AG04449 (cell line): ENCODE measurements around the gene VAV2.

ENCODE experiments used
- CTCF ChIA-PET: fragments of 350-600 bp; formaldehyde crosslinking; extraction: SDS; loops from one replicate; lab custom pipeline; 2021; ENCODE audit warnings: antibody characterized with exemption; lab: Yijun Ruan, JAX
- POLR2A ChIA-PET: fragments of 400-600, 350-600 bp; formaldehyde crosslinking; extraction: SDS; loops from one replicate; lab custom pipeline; 2020; ENCODE audit warnings: antibody characterized with exemption, inconsistent platforms; lab: Yijun Ruan, JAX
- DNase-seq: peaks from one replicate; pipeline ENCODE4 v3.0.0-alpha.2; 2010; ENCODE audit warnings: low read depth, low spot score
- H3K4me3 ChIP-seq: 2 replicates; pipeline ENCODE4 v1.5.1; 2011; ENCODE audit warnings: low read depth, mild to moderate bottlenecking, control low read depth, low read length
- TF ChIP-seq, protein P1 (sequence below): IDR thresholded peaks from one replicate; pipeline ENCODE4 v1.5.1; 2011; ENCODE audit warnings: mild to moderate bottlenecking, moderate library complexity, low read length, control low read depth, inconsistent platforms; ENCODE audit not compliant: insufficient read depth; ENCODE audit errors: missing control alignments

The VAV2 gene

DNA sequence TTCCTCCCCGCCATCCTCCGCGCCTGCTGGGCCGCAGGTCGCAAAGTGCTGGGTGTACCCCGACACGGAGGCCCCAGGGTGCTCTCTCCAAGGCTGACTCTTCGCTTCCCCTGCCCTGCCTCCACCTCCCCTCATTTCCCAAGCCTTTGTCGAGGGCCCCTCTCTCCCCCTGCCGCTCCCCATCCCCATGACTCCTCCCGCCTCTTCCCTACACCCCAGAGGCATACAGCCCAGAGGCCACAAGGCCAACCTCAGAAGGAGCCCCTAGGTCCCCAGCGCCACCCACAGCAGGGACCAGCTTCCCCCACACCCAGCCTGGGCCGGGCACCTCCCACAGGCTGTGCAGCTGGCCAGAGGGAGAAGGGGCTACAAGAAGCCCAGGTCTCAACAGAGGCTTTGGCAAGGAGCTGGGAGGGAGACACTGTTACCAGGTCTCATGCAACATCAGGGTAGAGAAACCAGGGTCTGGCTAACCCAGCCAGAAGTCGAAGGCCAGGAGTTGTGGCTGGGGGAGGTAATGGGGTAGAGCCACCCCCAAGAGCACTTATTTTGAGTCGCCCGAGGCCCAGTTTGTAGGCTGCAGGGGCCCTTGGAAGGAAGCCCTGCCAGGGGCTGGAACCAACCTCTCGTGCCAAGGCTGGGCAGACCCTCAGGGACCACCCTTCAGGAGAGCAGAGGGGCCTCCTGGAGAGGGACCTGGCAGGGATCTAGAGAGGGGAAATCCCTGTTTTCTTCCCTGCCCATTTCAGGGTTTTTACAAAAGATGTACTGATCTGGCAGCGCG lies 229.4 kb downstream of the VAV2 start:
- TF ChIP-seq, protein P1, sequence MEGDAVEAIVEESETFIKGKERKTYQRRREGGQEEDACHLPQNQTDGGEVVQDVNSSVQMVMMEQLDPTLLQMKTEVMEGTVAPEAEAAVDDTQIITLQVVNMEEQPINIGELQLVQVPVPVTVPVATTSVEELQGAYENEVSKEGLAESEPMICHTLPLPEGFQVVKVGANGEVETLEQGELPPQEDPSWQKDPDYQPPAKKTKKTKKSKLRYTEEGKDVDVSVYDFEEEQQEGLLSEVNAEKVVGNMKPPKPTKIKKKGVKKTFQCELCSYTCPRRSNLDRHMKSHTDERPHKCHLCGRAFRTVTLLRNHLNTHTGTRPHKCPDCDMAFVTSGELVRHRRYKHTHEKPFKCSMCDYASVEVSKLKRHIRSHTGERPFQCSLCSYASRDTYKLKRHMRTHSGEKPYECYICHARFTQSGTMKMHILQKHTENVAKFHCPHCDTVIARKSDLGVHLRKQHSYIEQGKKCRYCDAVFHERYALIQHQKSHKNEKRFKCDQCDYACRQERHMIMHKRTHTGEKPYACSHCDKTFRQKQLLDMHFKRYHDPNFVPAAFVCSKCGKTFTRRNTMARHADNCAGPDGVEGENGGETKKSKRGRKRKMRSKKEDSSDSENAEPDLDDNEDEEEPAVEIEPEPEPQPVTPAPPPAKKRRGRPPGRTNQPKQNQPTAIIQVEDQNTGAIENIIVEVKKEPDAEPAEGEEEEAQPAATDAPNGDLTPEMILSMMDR = no peak
- CTCF ChIA-PET = no interaction called here
- no peak for DNase-seq
- no peak overlapping the region for H3K4me3 ChIP-seq
- POLR2A ChIA-PET = no interaction called here

DNA sequence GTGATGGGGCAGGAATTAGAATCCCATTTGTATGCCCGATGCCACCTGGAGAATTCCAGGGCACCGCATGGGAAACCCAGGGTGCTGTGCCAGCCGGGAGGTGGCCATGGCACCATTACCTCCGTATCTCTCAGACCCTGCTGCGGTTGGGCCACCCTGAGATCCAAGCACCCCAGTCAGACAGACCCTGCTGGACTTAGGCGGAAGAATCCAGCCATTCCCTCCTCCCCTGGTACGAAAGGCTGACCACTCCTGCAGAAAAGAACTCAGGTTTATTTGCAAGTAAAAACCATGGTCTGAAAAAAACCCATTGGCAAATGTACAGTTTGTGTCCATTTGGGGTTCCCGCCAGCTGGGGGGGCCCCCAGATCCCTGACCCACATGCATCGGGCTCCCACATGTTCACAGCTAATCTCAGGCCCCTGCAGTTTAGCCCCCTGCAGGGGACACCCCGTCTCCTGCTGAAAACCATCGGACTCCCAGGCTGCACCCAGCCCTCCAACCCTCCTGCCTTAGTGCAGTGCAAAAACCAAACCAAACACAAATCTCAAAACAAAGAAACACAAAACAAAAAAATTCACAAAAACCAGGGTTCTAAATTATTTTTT lies 230.4 kb downstream of the VAV2 start:
- DNase-seq = no peak
- TF ChIP-seq, protein P1 = no peak
- ChIA-PET CTCF (interaction anchor here (1.4 to 2.2 kb wide), 2 partner anchors 14 to 21 kb away, joined by 3 to 8 read pairs; no protein-coding TSS in a partner anchor), POLR2A (no interaction called here)
- no peak overlapping the region for H3K4me3 ChIP-seq

DNA sequence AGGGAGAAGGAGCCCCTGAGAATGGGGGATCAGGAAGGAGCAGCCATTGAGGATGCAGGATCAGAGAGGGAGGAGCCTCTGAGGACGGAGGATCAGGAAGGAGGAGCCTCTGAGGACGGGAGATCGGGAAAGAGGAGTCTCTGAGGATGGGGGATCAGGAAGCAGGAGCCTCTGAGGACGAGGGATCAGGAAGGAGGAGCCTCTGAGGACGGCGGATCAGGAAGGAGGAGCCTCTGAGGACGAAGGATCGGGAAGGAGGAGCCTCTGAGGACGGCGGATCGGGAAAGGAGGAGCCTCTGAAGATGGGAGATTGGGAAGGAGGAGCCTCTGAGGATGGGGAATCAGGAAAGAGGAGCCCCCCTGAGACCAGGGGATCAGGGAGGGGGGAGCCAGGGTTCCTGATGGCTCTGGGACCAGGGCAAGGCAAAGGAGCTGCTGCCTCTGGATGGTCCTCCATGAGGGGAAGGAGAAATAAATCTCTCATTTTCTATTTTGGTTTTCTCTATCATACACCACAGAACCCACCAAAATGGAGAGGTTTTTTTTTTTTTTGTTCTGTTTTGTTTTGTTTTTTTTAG lies 231.3 kb downstream of the VAV2 start:
- CTCF ChIA-PET = interaction anchor here (0.6 to 2.2 kb wide), 3 partner anchors 13 to 22 kb away, joined by 3 to 8 read pairs (median 3); no protein-coding TSS in a partner anchor
- POLR2A ChIA-PET = no interaction called here
- DNase-seq = no peak
- no peak overlapping the region for H3K4me3 ChIP-seq
- TF ChIP-seq, protein P1 = no peak

DNA sequence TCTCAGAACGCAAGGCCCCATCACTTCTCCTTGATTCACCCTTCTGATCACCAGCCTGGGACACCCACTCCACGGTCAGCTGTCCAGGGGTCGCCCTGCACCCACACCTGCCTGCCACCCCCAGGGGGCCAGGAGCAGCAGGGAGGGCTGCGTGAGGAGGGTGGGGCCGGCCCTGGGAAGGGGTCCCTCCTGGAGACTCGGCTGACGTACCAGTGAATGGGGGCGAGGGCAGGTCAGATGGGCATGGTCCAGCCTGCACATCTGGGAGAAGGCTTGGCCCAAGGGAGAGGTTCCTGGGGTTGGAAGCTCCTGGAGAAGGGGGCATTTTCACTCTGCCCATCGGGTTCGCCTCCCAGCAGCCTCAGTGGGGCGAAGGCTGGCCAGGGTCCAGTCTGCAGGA lies 232.2 kb downstream of the VAV2 start:
- ChIA-PET CTCF (interaction anchor here (1.4 to 2.2 kb wide), 2 partner anchors 12 to 23 kb away, joined by 3 to 8 read pairs; no protein-coding TSS in a partner anchor), POLR2A (no interaction called here)
- TF ChIP-seq, protein P1 = no peak
- no peak overlapping the region for H3K4me3 ChIP-seq
- DNase-seq = no peak

DNA sequence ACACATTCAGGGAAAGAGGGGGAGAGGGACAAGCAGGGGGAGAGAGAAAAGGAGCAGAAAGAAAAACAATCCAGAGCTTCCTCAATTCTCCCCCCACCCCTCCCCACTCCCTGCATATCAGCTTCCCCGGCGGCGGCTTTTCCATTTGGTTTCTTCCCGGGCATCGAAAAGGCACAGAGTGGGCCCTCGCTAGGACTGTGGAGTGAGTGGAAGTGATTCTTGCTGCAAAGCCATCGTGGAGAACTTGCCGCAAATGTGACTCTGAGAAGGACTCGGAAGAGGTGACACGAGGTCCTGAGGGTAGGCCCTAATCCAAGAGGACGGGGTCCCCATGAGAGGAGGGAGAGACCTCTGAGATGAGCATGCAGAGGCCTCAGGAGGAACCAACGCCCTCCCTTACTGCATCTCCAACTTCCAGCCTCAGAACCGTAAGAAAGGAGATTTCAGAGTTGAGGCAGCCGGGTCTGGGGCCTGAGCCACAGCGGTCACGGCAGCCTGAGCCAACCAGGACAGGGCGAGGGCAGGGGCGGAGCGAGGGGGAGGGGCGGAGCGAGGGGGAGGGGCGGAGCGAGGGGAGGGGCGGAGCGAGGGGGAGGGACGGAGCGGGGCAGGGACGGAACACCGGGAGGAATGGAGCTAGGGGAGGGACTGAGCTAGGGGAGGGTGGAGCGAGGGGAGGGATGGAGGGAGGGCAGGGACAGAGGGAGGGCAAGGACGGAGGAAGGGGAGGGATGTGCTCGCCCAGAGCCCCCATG lies 232.8 kb downstream of the VAV2 start:
- TF ChIP-seq, protein P1 = no peak
- no peak for DNase-seq
- ChIA-PET CTCF (interaction anchor here (0.9 to 1.0 kb wide), 2 partner anchors 17 to 23 kb away, joined by 3 read pairs; no protein-coding TSS in a partner anchor), POLR2A (no interaction called here)
- H3K4me3 ChIP-seq = no peak overlapping the region
